K562 (cell line): ENCODE data around the gene ASGR1. TPM values are rescaled to one million over a fixed set of nuclear protein-coding genes. Genes with fewer than 3 reads are reported as not detected.
A peak's percentile ranks its signal among the peaks of the same experiment; 100 is the strongest.

ENCODE experiments used
- ATAC-seq: fragments of 200-7000 bp; cut with Tn5 transposase; 3 replicates; pipeline ENCODE4 v1.9.1; 2020; ENCODE audit warnings: moderate library complexity
- BruUV-seq: library from RNA; stranded (reverse); fragments of 400-500 nt; replicated peaks from 2 replicates; lab custom pipeline; 2021; lab: Mats Ljungman, UMichigan
- CTCF ChIA-PET: fragments of 300-600 bp; formaldehyde crosslinking; extraction: SDS; loops from one replicate; lab custom pipeline; 2021; ENCODE audit warnings: low intra/inter-chr PET ratio; lab: Yijun Ruan, JAX
- POLR2A ChIA-PET: fragments of 300-600, 350-650 bp; sonication (Branson Sonifier 250); formaldehyde crosslinking; extraction: SDS; loops from one replicate; lab custom pipeline; 2021; ENCODE audit warnings: antibody characterized with exemption, inconsistent platforms; lab: Yijun Ruan, JAX
- DNase-seq, 4 experiments: peaks; one replicate each; pipeline versions ENCODE4 v3.0.0 to v3.0.0-alpha.2; 2011 to 2018; ENCODE audit warnings: low spot score in 3 of 4, mixed read lengths in 3 of 4; ENCODE audit errors: extremely low read depth in 1 of 4
- FAIRE-seq: peaks from 2 replicates; lab custom pipeline; 2011; peaks lifted over from hg19 to GRCh38; lab: Jason Lieb, UNC
- H2AFZ ChIP-seq: 2 replicates; pipeline ENCODE4 v1.6.0; 2011; ENCODE audit warnings: low read depth, low read length, control low read depth, inconsistent platforms
- H3K27ac ChIP-seq: fragments of 200-600 bp; 3 replicates; pipeline ENCODE4 v1.8.0; 2011; ENCODE audit warnings: low read depth, mild to moderate bottlenecking, control low read depth, inconsistent platforms, low read length, moderate library complexity, mixed read lengths; ENCODE audit errors: extremely low read depth
- H3K27me3 ChIP-seq, 2 experiments: fragments of 300-600 bp in 1 of 2; 2 replicates in 1 of 2; 3 replicates in 1 of 2; pipeline versions ENCODE4 v1.6.0 to v1.8.0; 2011; ENCODE audit warnings: inconsistent platforms in 2 of 2, low read length in 2 of 2, mild to moderate bottlenecking in 1 of 2, mixed read lengths in 1 of 2, moderate library complexity in 1 of 2; ENCODE audit not compliant: control insufficient read depth in 2 of 2, insufficient read depth in 2 of 2
- H3K36me3 ChIP-seq: fragments of 300-600 bp; 3 replicates; pipeline ENCODE4 v1.8.0; 2011; ENCODE audit warnings: mild to moderate bottlenecking, low read length, inconsistent platforms; ENCODE audit not compliant: control insufficient read depth, insufficient read depth
- H3K4me1 ChIP-seq, 2 experiments: fragments of 200-600 bp in 1 of 2; replicated peaks in 1 of 2; 2 replicates in 1 of 2; 3 replicates in 1 of 2; pipeline versions ENCODE4 v1.5.1 to v1.8.0; 2011; ENCODE audit warnings: inconsistent platforms in 2 of 2, low read length in 2 of 2, mild to moderate bottlenecking in 1 of 2, mixed read lengths in 1 of 2, moderate library complexity in 1 of 2; ENCODE audit not compliant: control insufficient read depth in 2 of 2, insufficient read depth in 2 of 2
- H3K4me2 ChIP-seq: 2 replicates; pipeline ENCODE4 v1.6.1; 2011; ENCODE audit warnings: low read length, control low read depth, inconsistent platforms, mixed read lengths; ENCODE audit not compliant: insufficient read depth
- H3K4me3 ChIP-seq: fragments of 200-600 bp; sonication (generic), shearing (Covaris generic); 2 replicates; pipeline ENCODE4 v1.5.1; 2016; ENCODE audit warnings: control low read depth, inconsistent platforms
- H3K79me2 ChIP-seq: fragments of 200-600 bp; 3 replicates; pipeline ENCODE4 v1.8.0; 2011; ENCODE audit warnings: low read length, inconsistent platforms; ENCODE audit not compliant: control insufficient read depth, insufficient read depth
- H3K9ac ChIP-seq, 2 experiments: 2 replicates each; pipeline versions ENCODE4 v1.6.0 to v1.6.1; 2011; ENCODE audit warnings: low read depth in 2 of 2, low read length in 2 of 2, control low read depth in 1 of 2, inconsistent platforms in 1 of 2, mild to moderate bottlenecking in 1 of 2, mixed read lengths in 1 of 2; ENCODE audit not compliant: insufficient read depth in 1 of 2
- H3K9me1 ChIP-seq: one replicate; pipeline ENCODE4 v1.6.0; 2011; ENCODE audit warnings: inconsistent platforms, mild to moderate bottlenecking, low read length, moderate library complexity; ENCODE audit not compliant: control insufficient read depth, insufficient read depth
- H3K9me3 ChIP-seq: replicated peaks from 2 replicates; pipeline ENCODE4 v1.5.1; 2011; ENCODE audit warnings: low read depth, low read length, inconsistent platforms; ENCODE audit not compliant: control insufficient read depth, insufficient read depth
- H4K20me1 ChIP-seq: replicated peaks from 2 replicates; pipeline ENCODE4 v1.6.1; 2011; ENCODE audit warnings: low read length, inconsistent platforms, mixed read lengths; ENCODE audit not compliant: control insufficient read depth, insufficient read depth
- KDM1A ChIP-seq, 2 experiments: fragments of 450-650 bp; IDR thresholded peaks; 2 replicates each; pipeline ENCODE4 v1.6.1; 2016; ENCODE audit warnings: mild to moderate bottlenecking in 2 of 2
- NCOA2 ChIP-seq, 2 experiments: fragments of 450-650 bp; IDR thresholded peaks; 2 replicates each; pipeline ENCODE4 v1.6.1; 2018; ENCODE audit warnings: mild to moderate bottlenecking in 2 of 2, moderate library complexity in 1 of 2; ENCODE audit not compliant: partially characterized antibody in 2 of 2
- POLR2A ChIP-seq: fragments of 450-650 bp; conservative IDR thresholded peaks from 2 replicates; pipeline ENCODE4 v1.6.1; 2016
- POLR2G ChIP-seq: fragments of 200-400 bp; formaldehyde crosslinking; IDR thresholded peaks from 2 replicates; pipeline ENCODE4 v1.6.1; 2017; ENCODE audit warnings: low read depth, mild to moderate bottlenecking, antibody characterized with exemption, low read length, moderate library complexity
- RBFOX2 ChIP-seq: fragments of 200-400 bp; formaldehyde crosslinking; IDR thresholded peaks from 2 replicates; pipeline ENCODE4 v1.6.1; 2017; ENCODE audit warnings: low read depth, mild to moderate bottlenecking, low read length, moderate library complexity
- TGIF2 ChIP-seq: sonication (generic); formaldehyde crosslinking; IDR thresholded peaks from 2 replicates; pipeline ENCODE4 v1.8.1; 2022; ENCODE audit warnings: mild to moderate bottlenecking, missing genetic modification reagents, moderate library complexity
- ZNF764 ChIP-seq: fragments of 250-450 bp; sonication (Bioruptor Pico); IDR thresholded peaks from 2 replicates; pipeline ENCODE4 v1.4.0; 2020; ENCODE audit warnings: low read depth, mild to moderate bottlenecking, moderate library complexity
- WGBS: fragments of 100-300 bp; shearing (Covaris generic); methylation state at CpG from one replicate; pipeline ENCODE4 v1.1.6; 2016; ENCODE audit warnings: low coverage, mixed read lengths; ENCODE audit not compliant: insufficient coverage; ENCODE audit errors: missing lambda C conversion rate; 5-methylcytosine and 5-hydroxymethylcytosine counted together
- in situ Hi-C: fragments of 300-500 bp; cut with MboI; formaldehyde crosslinking; loops from 4 replicates; pipeline ENCODE4 v1.15.0; 2018; ENCODE audit warnings: inconsistent platforms, mixed read lengths
- intact Hi-C: fragments of 100-400 bp; cut with micrococcal nuclease; formaldehyde crosslinking; loops from 2 replicates; pipeline ENCODE4 v1.14.2; 2022
- polyA plus RNA-seq, 8 experiments: library from polyadenylated mRNA; depleted of rRNA in 4 of 8; stranded (reverse) in 5 of 8; unstranded in 3 of 8; fragments of >200 nt; fragmentation: Nextera tagmentation in 2 of 8; fragmentation: Illumina TruSeq in 1 of 8; extraction: Ambion mirVana in 2 of 8; extraction: Trizol in 1 of 8; gene quantifications; 2 replicates each; pipeline versions ENCODE4 v1.2.1 to v1.2.3, GENCODE V29; 2011 to 2014; ENCODE audit warnings: inconsistent platforms in 1 of 8, missing spikeins in 1 of 8
- total RNA-seq, 7 experiments: library from RNA; depleted of rRNA in 6 of 7; stranded (reverse); fragments of >200 nt in 6 of 7; fragmentation: Illumina TruSeq in 2 of 7; extraction: Trizol in 2 of 7; gene quantifications; 2 replicates each; pipeline versions ENCODE4 v1.2.1 to v1.2.3, GENCODE V29; 2011 to 2021; ENCODE audit warnings: low replicate concordance in 1 of 7
- TF ChIP-seq, protein P1 (sequence below): IDR thresholded peaks from 2 replicates; pipeline ENCODE4 v1.6.1; 2014; ENCODE audit warnings: antibody characterized with exemption

The ASGR1 gene
- total and polyA plus RNA-seq, 9 of the 15 experiments (the other 6 are each of a cell fraction or from before 2014, with no cell fraction given): 0.11 to 1.0 (median 0.64) TPM; not detected in 2

DNA sequence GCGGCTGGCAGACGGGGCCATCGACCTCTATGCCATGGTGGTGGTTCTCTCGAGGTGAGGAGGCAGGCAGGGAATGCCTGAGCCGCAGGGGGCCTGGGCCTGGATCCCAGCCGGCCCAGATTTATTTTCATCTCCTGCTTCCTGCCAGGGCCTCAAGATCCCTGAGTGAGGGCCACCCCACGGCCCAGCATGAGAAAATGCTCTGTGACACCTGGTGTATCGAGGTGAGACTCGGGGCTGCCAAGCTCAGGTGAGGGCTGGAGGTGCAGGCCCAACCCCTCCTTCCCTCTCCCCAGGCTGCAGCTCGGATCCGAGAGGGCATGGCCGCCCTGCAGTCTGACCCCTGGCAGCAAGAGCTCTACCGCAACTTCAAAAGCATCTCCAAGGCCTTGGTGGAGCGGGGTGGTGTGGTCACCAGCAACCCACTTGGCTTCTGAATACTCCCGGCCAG lies 45.5 kb upstream of the ASGR1 start:
- Histone ChIP-seq H3K4me1 (peaks cover 6 to 45% of the 10 kb centered on the region in 2 experiments; a peak in 4 of 5 replicates), H3K27ac (no peak overlapping the region), H3K36me3 (peaks cover 92% of the 10 kb centered on the region; the same call in 2 of the 3 replicates), H3K4me2 (no peak overlapping the region), H4K20me1 (peaks cover 6% of the 10 kb centered on the region), H3K27me3 (no peaks in the 10 kb centered on the region), H3K9ac (no peak overlapping the region), H2AFZ (no peak overlapping the region), H3K79me2 (peaks cover 18% of the 10 kb centered on the region), H3K4me3 (no peak overlapping the region)
- no peak for DNase-seq
- ChIA-PET POLR2A (interaction anchor here (7.7 kb wide), 1 partner anchor 11 kb away, joined by 73 read pairs; the partner anchor contains the start of gene DVL2), CTCF (no interaction called here)
- in situ Hi-C loops: no loop called here
- FAIRE-seq: no peak
- no TSS peak for BruUV-seq
- 89% methylated on average over 7 of the region's 15 CpGs for WGBS
- TF ChIP-seq ZNF764: no peak
- TF ChIP-seq POLR2G: peak; percentile 50; the same call in 1 of the 2 replicates
- peak; percentile 47; the same call in 1 of the 2 replicates for TF ChIP-seq RBFOX2
- TF ChIP-seq, all 486 proteins: peak for 2
- intact Hi-C loops: no loop called here
- no peak for ATAC-seq
- no peaks in the 10 kb centered on the region for H3K9me3 ChIP-seq
- H3K9me1 ChIP-seq: peaks cover 6% of the 10 kb centered on the region

DNA sequence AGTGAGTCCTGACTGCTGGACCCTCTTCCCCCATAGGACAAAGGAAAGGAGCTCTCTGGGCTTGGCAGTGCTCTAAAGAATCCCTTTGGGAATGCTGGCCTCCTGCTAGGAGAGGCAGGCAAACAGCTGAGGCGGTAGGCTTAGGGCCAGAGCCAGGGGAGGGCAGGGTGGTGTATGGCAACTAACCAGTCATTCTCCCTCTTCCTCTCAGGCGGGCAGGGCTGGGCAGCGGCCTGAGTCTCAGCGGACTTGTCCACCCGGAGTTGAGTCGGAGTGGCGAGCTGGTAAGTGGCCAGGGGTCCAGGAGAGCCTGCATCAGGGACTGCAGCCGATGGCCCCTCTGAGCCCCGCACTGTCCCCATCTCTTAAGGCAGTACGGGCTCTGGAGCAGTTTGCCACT lies 44.9 kb upstream of the ASGR1 start:
- BruUV-seq: no TSS peak
- TF ChIP-seq TGIF2 (no peak), POLR2A (peak; percentile 17; the same call in 1 of the 2 replicates), POLR2G (peak; percentile 60; the same call in 1 of the 2 replicates), KDM1A (IDR thresholded peaks at IDR 0.05) (no peak), NCOA2 (IDR thresholded peaks at IDR 0.05; ENCODE audit: partially characterized antibody in 2 of 2) (no peak), RBFOX2 (peak; percentile 37)
- TF ChIP-seq, protein P1, sequence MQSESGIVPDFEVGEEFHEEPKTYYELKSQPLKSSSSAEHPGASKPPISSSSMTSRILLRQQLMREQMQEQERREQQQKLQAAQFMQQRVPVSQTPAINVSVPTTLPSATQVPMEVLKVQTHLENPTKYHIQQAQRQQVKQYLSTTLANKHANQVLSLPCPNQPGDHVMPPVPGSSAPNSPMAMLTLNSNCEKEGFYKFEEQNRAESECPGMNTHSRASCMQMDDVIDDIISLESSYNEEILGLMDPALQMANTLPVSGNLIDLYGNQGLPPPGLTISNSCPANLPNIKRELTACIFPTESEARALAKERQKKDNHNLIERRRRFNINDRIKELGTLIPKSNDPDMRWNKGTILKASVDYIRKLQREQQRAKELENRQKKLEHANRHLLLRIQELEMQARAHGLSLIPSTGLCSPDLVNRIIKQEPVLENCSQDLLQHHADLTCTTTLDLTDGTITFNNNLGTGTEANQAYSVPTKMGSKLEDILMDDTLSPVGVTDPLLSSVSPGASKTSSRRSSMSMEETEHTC: no peak
- TF ChIP-seq, all 486 proteins: peak for 3
- intact Hi-C loops (no loop called here), in situ Hi-C loops (no loop called here)
- peaks cover 23% of the 10 kb centered on the region for H3K79me2 ChIP-seq
- peaks cover 10 to 44% of the 10 kb centered on the region in 2 experiments; a peak in 4 of 5 replicates for H3K4me1 ChIP-seq
- H3K9ac ChIP-seq: peak overlapping the region in 1 of 2 experiments; percentile 57; a peak in 2 of 4 replicates
- H3K4me3 ChIP-seq: no peak overlapping the region
- peaks cover 6% of the 10 kb centered on the region for H3K9me1 ChIP-seq
- H3K4me2 ChIP-seq: no peak overlapping the region
- FAIRE-seq: no peak
- ChIA-PET CTCF (no interaction called here), POLR2A (interaction anchor here (7.7 kb wide), 1 partner anchor 11 kb away, joined by 73 read pairs; the partner anchor contains the start of gene DVL2)
- peaks cover 6% of the 10 kb centered on the region for H4K20me1 ChIP-seq
- peaks cover 86% of the 10 kb centered on the region; the same call in 2 of the 3 replicates for H3K36me3 ChIP-seq
- H3K27ac ChIP-seq: no peak overlapping the region
- no peak for ATAC-seq
- WGBS: 77% methylated on average over 4 of the region's 10 CpGs
- no peak overlapping the region for H2AFZ ChIP-seq
- DNase-seq: no peak
- no peaks in the 10 kb centered on the region for H3K9me3 ChIP-seq
- H3K27me3 ChIP-seq: no peaks in the 10 kb centered on the region
